RPMI7951 (cell line): ENCODE data around the gene PHTF1. TPM values are rescaled to one million over a fixed set of nuclear protein-coding genes. Genes with fewer than 3 reads are reported as not detected.
"Not testable (repeated sequence)": the region's sequence is repeated elsewhere in the genome, so short reads cannot be mapped to it uniquely, and the experiment has no call there.

ENCODE experiments used
- DNase-seq: peaks from one replicate; pipeline ENCODE4 v3.0.0-alpha.2; 2012; ENCODE audit warnings: low read depth
- total RNA-seq: library from RNA; depleted of rRNA; stranded (reverse); fragments of >200 nt; shearing (Covaris generic); gene quantifications from 2 replicates; pipeline ENCODE4 v1.2.3, GENCODE V29; 2014

Gene PHTF1
- total RNA-seq, 1 experiment from 2014 or later = 35.3 TPM

DNA sequence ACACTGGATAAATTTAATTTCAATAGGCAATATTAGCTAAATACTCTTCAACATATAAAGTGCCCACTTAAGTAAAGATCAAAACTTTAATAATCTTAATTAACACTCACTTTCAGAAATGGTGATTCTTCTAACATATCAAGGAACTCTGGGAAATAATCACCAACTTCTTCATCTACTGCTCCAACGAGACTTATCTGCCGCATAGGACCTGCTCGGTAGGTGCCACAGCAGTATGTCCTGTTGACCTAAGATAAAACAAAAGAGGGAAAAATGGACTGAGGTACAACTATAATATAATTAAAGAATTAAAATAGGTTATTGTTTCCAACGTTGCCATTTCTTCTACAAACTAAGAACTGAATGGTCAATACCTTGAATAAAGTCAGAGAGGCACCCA lies 18.3 kb upstream of the PHTF1 start:
- DNase-seq = no peak

DNA sequence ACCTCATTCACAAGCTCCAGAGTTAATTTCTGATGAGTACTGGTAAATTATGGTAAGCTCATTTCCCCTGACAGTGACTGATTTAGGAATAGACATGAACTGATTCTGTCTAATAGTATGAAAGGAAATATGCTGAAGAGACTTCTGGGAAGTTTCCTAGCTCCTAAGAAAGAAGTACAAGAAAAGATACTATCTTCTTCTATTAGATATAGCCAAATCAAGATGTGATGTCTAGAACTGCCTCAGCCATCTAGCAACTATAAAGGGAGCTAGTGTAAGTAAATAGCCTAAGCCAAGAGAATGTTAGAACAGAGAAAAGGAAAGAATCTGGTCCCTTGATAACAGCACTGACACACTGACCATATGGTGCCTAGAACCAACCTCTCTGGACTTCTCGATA lies 10.7 kb upstream of the PHTF1 start:
- DNase-seq = no peak

DNA sequence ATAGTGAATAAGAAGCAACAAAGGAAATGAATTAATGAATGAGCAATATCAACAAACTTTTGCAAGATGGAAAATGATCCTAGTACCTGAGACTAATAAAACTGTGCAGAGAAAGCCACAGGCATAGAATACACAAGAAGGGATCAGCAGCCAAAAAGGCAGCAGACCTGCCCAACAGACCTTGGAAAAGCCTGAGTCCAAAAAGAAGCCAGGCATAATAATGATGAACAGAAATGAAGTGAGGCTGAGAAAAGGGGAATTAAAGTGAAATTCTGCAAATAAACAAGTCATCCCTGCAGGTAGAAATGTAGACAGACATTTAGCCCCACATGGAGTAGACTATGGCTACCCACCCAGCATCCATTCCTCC lies 10.3 kb upstream of the PHTF1 start:
- DNase-seq = no peak

DNA sequence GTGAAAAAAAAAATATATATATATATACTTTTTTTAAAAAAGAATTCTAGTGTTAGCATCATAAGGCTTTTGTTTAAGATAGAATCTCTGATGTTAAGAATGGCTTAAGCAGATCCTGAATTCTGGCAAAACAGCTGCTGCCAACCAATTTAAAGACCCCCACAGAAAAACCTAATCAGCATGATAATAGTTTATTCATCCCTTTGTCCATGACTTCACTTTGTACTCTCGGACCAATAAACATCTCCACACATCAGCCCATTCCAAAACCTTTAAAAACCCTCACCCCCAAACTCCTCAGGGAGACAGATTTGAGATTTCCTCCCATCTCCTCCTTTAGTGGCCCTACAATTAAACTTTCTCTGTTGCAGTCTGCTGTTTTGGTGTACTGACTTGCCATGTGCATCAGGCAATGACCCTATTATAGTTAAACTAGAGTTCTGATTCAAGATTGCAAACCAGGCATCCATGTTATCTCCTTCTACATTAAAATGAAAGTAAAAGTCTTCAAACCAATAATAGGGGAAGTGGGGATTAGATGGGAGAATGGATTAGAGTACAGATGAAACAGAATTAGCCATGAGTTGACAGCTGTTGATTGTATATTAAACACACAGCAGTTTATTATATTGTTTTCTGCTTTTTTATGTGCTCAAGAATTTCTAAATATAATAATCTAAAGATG lies 9.8 kb upstream of the PHTF1 start:
- no peak for DNase-seq

DNA sequence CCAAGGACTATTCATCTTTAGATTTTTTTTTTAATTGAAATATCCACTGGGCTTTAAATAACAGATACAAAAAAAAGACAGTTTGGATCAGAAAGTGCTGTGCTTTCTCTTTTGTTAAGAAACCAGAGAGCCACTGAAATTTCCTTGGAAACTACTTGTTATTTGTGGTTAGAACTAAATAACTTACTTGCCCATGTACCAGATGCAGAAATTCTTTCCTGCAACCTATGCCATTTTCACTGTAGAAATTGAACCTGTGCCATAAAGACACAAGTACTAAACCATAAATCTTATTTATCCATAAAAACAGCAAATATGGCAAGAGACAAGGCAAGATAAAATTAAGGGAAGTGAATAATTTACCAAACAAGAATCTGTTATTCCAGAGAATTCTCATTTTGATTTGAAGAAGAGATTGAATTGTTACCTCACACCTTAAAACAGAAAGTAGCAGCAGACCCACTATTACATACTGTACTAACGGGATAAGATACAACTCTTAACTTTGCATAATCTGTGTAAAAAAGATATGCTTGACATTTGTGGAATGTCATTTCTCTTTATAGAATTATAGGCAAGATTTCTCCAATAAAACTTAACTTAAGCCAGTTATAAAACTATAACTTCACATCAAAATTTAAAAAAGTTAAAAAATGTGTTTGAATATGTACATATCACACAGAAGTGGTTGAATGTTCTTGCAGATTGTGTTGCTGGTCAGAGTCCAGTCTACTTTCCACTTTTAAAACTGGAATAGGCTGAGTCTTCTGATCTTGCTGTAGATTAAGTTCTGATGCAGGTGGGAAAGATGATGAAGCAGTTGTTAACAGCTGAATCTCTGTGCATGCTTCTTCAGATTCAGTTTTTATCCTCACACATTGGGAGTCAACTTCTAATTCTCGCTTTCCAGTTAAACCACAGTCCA lies 6.3 kb upstream of the PHTF1 start:
- DNase-seq = no peak

DNA sequence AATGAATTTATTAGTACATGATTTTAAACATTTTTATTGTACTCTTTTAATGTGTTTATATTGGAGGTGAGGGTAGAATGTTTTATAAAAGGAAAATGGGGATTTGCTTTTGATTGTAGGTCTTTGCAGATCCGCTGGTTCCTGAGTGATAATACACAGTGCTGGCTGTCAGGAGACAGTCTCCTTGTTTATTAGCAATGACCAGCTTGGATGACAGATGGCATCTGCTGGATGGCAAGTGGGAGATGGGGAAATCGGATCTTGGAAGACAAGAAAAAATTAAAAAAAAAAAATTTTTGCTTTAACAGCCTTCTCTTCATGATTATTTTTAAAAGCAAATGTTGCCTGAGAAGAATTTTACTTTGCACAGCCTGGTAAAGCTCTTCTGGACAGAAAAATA lies 4.4 kb upstream of the PHTF1 start:
- DNase-seq = no peak

DNA sequence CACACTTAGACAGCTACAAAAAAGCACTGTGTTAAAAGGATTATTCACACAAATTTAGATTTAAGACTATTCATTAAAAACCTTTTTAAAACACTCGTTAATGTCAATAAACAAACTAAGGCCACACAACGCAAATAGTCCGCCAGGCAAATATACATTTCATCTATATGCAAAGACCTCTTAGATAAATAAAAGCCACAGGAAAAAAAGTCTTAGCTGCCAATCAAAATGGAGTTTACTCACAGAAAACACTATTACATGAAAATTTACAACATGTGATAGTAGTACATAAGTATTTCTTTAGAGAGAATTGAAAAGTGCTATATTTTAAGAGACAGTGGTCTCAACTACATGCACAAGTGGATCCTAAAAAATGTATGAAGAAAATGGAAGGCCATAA lies 2.7 kb upstream of the PHTF1 start:
- DNase-seq = no peak

DNA sequence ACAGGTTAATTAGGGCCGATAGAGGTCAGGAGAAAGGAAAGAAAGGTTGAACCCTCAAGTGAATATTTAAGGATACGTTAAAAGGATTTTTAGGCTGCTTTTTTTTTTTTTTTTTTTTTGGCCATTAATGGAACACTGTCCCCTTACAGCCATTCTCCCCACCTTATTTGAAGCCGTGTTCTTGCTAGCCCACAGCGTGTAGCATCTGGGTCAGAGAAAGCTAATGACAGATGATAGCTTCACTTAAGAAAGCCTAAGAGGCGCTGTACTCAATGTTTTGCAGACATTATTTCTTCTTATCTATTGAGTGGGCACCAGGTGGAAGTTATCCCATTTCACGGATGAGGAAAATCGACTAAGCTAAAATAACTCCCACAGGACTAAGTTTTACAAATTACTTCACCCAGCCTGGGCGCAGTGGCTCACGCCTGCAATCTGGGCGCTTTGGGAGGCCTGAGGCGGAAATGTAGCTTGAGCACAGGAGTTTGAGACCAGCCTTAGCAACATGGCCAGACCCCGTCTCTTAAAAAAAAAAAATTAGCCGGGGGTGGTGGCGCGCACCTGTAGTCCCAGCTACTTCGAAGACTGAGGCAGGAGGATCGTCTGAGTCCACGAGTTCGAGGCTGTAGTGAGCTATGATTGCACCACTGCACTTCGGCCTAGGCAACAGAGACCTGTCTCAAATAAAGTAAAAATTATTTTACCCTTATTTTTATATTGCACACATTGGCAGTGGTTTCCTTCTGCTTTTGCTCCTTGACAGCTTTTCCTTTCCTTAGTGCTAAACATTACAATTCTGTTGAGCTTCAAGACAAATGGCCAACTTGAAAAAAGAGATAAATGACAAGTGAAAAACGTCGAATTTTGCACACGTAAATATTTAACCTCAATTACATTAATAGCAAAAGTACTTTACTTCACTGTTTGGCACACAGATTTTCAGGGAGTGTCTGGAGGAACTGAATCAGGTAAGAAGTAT lies 1.1 kb upstream of the PHTF1 start:
- DNase-seq = no peak

DNA sequence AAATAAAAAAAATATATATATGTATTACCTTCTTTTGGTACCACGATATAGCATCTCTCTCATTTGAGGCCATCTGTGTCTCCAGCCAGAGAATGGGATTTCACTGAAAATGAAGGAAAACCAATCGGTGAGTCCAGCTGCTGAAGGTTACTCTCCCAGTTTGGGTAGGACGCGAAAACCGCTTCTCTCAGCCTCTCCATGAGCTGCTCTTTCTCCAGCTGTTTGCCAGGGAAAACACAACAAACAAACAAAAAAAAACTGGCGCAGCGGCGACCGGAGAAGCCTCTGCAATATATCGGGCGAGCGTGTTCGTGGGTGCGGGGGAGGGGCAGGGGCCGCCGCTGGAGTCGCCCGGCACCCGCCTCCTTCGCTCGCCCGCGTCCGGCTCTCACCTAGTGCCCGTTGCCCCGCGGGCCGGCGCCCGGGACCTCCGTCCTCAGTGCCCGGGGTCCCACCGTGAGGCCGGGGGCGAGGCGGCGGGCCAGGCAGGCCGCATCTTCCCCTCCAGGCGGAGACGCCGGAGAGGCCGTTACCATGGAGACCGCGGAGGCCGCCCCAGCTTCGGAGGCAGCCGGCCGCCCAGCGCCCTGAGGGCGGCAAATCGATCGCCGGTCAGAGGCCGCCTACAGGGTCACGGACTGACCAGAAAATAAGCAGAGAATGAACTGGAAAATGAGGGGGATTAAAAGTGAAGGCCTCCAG lies 504 bp downstream of the PHTF1 start:
- peak; percentile 66 for DNase-seq

DNA sequence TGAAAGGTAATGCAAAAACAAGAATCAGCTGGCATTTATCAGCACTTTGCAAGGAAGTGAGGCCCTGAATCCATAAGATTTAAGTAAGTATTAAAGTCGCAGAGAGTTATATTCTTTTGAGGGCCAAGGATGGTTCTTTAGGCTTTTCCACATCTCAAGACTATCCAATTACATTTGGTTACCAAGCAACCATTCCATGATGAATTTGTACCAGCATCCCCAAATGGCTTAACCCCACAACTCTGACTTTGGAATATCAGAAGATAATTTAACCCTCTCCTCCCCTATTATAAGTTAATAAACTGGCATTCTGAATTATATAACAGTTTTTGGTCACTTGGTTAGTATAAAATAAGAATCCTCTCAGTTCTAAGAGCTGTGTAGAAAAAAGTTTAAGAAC lies 2.8 kb downstream of the PHTF1 start:
- no peak for DNase-seq

DNA sequence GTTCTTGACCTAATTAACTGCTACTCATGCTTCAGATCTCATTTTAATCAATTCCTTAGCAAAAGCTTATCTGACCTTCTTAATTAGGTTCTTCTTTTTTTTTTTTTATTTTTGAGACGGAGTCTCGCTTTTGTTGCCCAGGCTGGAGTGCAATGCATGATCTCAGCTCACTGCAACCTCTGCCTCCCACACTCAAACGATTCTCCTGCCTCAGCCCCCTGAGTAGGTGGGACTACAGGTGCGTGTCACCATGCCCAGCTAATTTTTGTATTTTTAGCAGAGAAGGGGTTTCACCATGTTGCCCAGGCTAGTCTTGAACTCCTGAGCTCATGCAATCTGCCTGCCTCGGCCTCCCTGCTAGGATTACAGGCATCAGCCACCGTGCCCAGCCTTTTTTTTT lies 6.0 kb downstream of the PHTF1 start:
- DNase-seq = not testable (repeated sequence)

DNA sequence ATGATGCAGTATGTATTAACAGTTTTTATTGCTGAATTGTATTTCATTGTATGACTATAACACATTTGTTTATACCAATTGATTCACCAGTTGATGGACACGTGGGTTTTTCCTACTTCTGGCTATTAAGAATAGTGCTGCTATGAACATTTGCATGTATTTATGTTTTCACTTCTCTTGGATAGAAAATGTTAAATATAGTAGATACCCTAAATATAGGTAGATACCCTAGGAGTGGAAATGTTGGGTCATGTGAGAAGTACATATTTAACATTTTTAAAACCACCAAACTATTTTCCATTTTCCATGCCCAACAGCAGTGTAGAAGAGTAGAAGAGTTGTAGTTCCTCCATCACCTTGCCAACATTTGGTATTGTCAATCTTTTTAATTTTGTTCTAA lies 7.8 kb downstream of the PHTF1 start:
- no peak for DNase-seq

DNA sequence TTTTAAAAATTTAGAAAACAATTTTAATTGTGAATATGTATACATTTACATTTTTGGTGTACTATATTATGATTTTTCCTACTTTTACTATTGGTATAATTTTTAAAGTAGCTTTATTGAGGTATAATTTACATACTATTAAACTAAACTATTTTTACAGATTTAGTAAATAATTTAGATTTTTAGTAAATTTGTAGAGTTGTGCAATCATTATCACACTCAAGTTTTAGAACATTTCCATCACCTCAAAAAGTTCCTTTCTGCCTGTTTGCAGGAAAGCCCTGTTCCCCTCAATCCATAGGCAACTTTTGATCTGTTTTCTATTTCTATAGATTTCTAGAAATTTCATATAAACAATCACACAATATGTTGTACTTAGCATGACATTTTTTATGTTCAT lies 8.2 kb downstream of the PHTF1 start:
- DNase-seq = no peak

DNA sequence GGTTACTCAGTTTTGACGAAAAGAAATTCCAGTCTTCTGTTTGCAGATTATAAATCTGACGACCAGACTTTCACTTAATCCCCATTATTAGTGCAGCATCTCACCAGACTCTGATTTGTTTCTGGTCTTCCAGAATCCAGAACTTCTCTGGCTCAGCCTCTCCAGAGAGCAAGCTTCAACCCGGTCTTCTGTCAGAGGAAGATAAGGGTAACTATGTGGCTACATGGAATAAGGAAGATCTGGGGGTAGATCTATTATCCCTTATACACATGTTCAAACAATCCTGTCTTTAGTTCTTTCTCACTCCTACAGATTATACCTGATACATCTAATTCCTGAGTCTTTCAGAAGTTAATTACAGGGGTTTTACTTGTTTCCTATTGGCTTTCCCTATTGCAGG lies 9.9 kb downstream of the PHTF1 start:
- no peak for DNase-seq

DNA sequence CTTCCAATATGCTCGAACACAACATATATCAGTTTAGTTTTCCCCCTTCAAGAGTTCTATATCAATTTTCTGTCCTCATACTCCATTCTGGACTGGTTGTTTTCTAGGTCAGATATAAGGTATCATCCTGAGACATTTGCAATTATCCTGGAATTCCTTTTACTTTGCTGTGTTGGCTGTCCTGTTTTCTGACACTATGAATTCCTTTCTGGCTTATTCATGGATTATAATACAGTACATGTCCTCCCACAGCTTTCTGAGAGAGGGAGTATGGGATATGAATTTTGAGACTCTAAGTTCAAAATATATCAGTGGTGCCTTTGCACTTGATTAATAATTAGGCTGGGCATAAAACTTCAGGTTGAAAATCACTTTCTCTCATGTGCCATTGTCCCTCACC lies 11.9 kb downstream of the PHTF1 start:
- DNase-seq = no peak

DNA sequence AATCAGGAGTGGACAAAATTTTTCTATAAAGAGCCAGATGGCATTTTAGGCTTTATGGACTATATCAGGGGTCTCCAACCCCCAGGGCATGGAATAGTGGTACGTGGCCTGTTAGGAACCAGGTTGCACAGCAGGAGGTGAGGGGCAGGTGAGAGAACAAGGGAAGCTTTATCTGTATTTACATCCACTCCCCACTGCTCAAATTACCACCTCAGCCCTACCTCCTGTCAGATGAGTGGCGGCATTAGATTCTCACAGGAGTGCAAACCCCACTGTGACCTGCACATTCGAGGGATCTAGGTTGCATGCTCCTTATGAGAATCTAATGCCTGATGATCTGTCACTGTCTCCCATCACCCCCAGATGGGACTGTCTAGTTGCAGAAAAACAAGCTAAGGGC lies 13.9 kb downstream of the PHTF1 start:
- DNase-seq = no peak

DNA sequence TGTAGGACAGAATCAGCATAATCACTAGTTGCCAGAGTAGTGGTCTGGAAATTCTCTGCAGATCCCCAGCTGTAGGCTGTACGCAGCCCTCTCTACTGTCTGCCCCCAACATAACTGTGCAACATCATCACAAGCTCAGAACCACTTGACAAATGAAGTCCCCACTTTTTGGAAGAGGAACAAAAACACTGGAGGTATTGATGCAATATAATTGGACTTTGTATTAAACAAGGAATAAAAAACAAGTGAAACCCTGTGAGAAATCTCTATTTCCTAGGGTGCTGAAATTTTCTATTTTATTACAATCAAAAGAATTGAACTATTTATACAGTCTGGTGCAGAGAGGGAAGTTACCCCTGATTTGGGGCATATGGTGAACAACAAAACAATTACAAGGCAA lies 15.2 kb downstream of the PHTF1 start:
- no peak for DNase-seq

DNA sequence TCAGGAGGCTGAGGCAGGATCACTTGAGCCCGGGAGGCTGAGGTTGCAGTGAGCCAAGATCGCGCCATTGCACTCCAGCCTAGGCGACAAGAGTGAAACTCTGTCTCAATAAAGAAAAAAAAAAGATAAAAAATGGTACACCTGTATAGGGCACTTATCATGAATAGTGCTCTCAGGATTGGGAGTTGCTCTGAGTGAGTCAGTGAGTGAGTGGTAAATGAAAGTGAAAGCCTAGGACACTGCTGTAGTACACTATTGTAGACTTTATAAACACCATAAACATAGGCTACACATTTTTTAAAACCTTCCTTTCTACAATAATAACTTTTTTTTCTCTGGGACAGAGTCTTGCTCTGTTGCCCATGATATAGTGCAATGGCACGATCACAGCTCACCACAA lies 16.8 kb downstream of the PHTF1 start:
- DNase-seq = no peak

DNA sequence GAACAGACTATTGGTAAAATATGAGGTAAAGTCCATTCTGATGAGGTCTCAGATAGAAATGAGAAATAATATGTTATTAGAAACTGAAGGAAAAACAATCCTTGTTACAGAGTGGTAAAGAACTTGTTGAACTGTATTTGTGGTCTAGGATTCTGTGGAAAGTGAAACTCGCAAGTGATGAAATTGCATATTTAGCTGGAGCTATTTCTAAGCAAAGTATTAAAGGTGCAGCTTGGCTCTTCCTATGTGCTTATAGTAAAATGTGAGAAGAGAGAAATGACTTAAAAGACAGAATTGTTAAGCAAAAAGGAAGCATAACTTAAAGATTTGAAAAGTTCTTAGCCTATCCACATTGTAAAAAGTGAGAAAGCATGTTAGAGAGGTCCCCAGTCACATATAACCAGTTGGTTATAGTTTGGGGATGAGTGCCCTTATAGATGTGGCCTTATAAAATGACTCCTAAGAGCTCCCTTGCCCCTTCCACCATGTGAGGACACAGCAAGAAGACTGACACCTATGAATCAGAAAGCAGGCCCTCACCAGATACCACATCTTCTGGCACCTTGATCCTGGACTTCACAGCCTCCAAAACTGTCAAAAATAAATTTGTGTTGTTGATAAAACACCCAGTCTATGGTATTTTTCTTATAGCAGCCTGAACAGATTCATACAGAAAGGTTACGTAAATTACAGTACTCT lies 24.8 kb downstream of the PHTF1 start:
- DNase-seq = no peak

DNA sequence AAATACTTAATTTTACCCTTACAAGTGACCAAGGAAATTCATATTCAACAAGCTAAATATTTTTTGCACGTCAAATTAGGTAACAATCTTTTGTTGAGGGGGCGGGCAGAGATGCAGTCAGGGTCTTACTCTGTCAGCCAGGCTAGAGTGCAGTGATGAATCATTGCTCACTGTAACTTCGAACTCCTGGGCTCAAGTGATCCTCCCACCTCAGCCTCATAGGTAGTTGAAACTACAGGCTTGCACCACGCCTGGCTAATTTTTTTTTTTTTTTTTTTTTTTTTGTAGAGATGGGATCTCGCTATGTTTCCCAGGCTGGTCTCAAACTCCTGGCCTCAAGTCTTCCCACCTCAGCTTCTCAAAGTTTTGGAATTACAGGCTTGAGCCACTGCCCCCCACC lies 26.5 kb downstream of the PHTF1 start:
- DNase-seq = no peak

DNA sequence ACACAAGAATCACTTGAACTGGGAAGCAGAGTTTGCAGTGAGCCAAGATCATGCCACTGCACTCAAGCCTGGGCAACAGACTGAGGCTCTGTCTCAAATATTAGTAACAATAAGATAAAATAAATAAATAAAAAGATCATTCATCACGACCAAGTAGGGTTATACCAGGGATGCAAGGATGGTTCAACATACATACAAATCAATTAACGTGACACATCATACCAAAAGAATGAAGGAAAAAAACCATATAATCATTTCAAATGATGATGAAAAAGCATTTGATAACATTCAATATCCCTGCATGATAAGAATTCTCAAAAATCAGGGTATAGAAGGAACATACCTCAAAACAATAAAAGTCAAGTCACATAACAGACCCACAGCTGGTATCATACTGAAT lies 38.3 kb downstream of the PHTF1 start:
- no peak for DNase-seq
